Suprapubic skin (tissue), 4 donors: ENCODE measurements around the gene PDE4D. TPM values are rescaled to one million over a fixed set of nuclear protein-coding genes. Genes with fewer than 3 reads are reported as not detected.

ENCODE experiments used
- DNase-seq, 2 donors: peaks; one replicate each; pipeline ENCODE4 v3.0.0-alpha.2; 2019; ENCODE audit warnings: low spot score in 2 of 2
- H3K27ac ChIP-seq: fragments of 200-600 bp; sonication (generic); one replicate; pipeline ENCODE4 v1.5.1; 2019
- H3K27me3 ChIP-seq: fragments of 200-600 bp; sonication (generic); one replicate; pipeline ENCODE4 v1.5.1; 2019
- H3K36me3 ChIP-seq: fragments of 200-600 bp; sonication (generic); one replicate; pipeline ENCODE4 v1.5.1; 2019
- H3K4me1 ChIP-seq: fragments of 200-600 bp; sonication (generic); one replicate; pipeline ENCODE4 v1.5.1; 2019
- H3K4me3 ChIP-seq: fragments of 200-600 bp; sonication (generic); one replicate; pipeline ENCODE4 v1.5.1; 2019; ENCODE audit warnings: mild to moderate bottlenecking
- H3K9me3 ChIP-seq: fragments of 200-600 bp; sonication (generic); one replicate; pipeline ENCODE4 v1.5.1; 2019
- CTCF ChIP-seq, 2 donors: fragments of 200-600 bp in 1 of 2; fragments of 450-650 bp in 1 of 2; sonication (generic) in 1 of 2; IDR thresholded peaks; one replicate each; pipeline ENCODE4 v1.5.1; 2016 to 2019; ENCODE audit warnings: antibody characterized with exemption in 2 of 2, mild to moderate bottlenecking in 1 of 2, moderate library complexity in 1 of 2
- EP300 ChIP-seq: sonication (generic); formaldehyde crosslinking; IDR thresholded peaks from one replicate; pipeline ENCODE4 v1.6.1; 2017; ENCODE audit warnings: antibody characterized with exemption
- POLR2A ChIP-seq, 2 donors: fragments of 450-650 bp; IDR thresholded peaks; one replicate each; pipeline ENCODE4 v1.6.1; 2017; ENCODE audit warnings: antibody characterized with exemption in 2 of 2, mild to moderate bottlenecking in 2 of 2, moderate library complexity in 2 of 2
- POLR2AphosphoS5 ChIP-seq, 3 donors: sonication (generic); formaldehyde crosslinking; IDR thresholded peaks; one replicate each; pipeline ENCODE4 v1.6.1; 2017; ENCODE audit warnings: antibody characterized with exemption in 3 of 3
- WGBS: methylation state at CpG from one replicate; pipeline ENCODE4 v1.1.5; 2018; 5-methylcytosine and 5-hydroxymethylcytosine counted together
- total RNA-seq, 4 donors: library from RNA; depleted of rRNA; stranded (reverse); fragments of >200 nt; gene quantifications; one replicate each; pipeline ENCODE4 v1.1.0, GENCODE V29; 2016

PDE4D gene
- total RNA-seq, 4 donors from 2014 or later: 26.8 to 57.2 (median 29.9) TPM

GRCh38 chr5:59245198-59245597 lies 648.3 kb downstream of the PDE4D start:
- Histone ChIP-seq H3K9me3 (no peaks in the 10 kb centered on the region), H3K27me3 (no peaks in the 10 kb centered on the region), H3K27ac (no peak overlapping the region), H3K36me3 (no peaks in the 10 kb centered on the region), H3K4me1 (peaks cover 8% of the 10 kb centered on the region), H3K4me3 (no peak overlapping the region)
- WGBS: 49% methylated on average over 3 of the region's 3 CpGs
- DNase-seq: no peak
- no peak for TF ChIP-seq EP300
- TF ChIP-seq CTCF (IDR thresholded peaks at IDR 0.05): no peak
- TF ChIP-seq POLR2A (IDR thresholded peaks at IDR 0.05): no peak
- no peak for TF ChIP-seq POLR2AphosphoS5 (IDR thresholded peaks at IDR 0.05)

GRCh38 chr5:59241552-59241951 lies 652.0 kb downstream of the PDE4D start:
- peaks cover 7% of the 10 kb centered on the region for H3K4me1 ChIP-seq
- no peak overlapping the region for H3K27ac ChIP-seq
- DNase-seq: no peak
- no peaks in the 10 kb centered on the region for H3K36me3 ChIP-seq
- no peaks in the 10 kb centered on the region for H3K27me3 ChIP-seq
- H3K4me3 ChIP-seq: no peak overlapping the region
- no peaks in the 10 kb centered on the region for H3K9me3 ChIP-seq
- TF ChIP-seq POLR2AphosphoS5 (IDR thresholded peaks at IDR 0.05): no peak
- no peak for TF ChIP-seq POLR2A (IDR thresholded peaks at IDR 0.05)
- TF ChIP-seq CTCF (IDR thresholded peaks at IDR 0.05): no peak
- no peak for TF ChIP-seq EP300
- WGBS: 68% methylated on average over 1 of the region's 1 CpG

GRCh38 chr5:59241119-59241518 lies 652.4 kb downstream of the PDE4D start:
- H3K4me1 ChIP-seq: peaks cover 5% of the 10 kb centered on the region
- 93% methylated on average over 1 of the region's 1 CpG for WGBS
- TF ChIP-seq POLR2A (IDR thresholded peaks at IDR 0.05) (no peak), CTCF (IDR thresholded peaks at IDR 0.05) (no peak), POLR2AphosphoS5 (IDR thresholded peaks at IDR 0.05) (no peak), EP300 (no peak)

GRCh38 chr5:59238126-59238902 lies 655.2 kb downstream of the PDE4D start:
- Histone ChIP-seq H3K36me3 (no peaks in the 10 kb centered on the region), H3K9me3 (no peaks in the 10 kb centered on the region), H3K4me1 (no peaks in the 10 kb centered on the region), H3K4me3 (no peak overlapping the region), H3K27ac (no peak overlapping the region), H3K27me3 (no peaks in the 10 kb centered on the region)
- TF ChIP-seq POLR2A (IDR thresholded peaks at IDR 0.05): no peak
- TF ChIP-seq POLR2AphosphoS5 (IDR thresholded peaks at IDR 0.05): no peak
- TF ChIP-seq CTCF (IDR thresholded peaks at IDR 0.05): no peak
- TF ChIP-seq EP300: no peak
- no peak for DNase-seq
- WGBS: 86% methylated on average over 3 of the region's 3 CpGs

More at GRCh38 chr5:59241119-59241518, 652.4 kb downstream of the PDE4D start:
- H3K27me3 ChIP-seq: no peaks in the 10 kb centered on the region
- no peak for DNase-seq
- H3K4me3 ChIP-seq: no peak overlapping the region
- H3K9me3 ChIP-seq: no peaks in the 10 kb centered on the region
- no peaks in the 10 kb centered on the region for H3K36me3 ChIP-seq
- no peak overlapping the region for H3K27ac ChIP-seq

GRCh38 chr5:59236986-59237385 lies 656.5 kb downstream of the PDE4D start:
- Histone ChIP-seq H3K27me3 (no peaks in the 10 kb centered on the region), H3K4me1 (no peaks in the 10 kb centered on the region), H3K36me3 (no peaks in the 10 kb centered on the region), H3K9me3 (no peaks in the 10 kb centered on the region), H3K4me3 (no peak overlapping the region), H3K27ac (no peak overlapping the region)
- no peak for DNase-seq
- no peak for TF ChIP-seq EP300
- no peak for TF ChIP-seq POLR2AphosphoS5 (IDR thresholded peaks at IDR 0.05)
- no peak for TF ChIP-seq CTCF (IDR thresholded peaks at IDR 0.05)
- TF ChIP-seq POLR2A (IDR thresholded peaks at IDR 0.05): no peak
